Fibroblast of villous mesenchyme (primary cell): ENCODE results near the gene RABGGTA. TPM values are rescaled to one million over a fixed set of nuclear protein-coding genes. Genes with fewer than 3 reads are reported as not detected.

Source experiments
- DNase-seq: peaks from one replicate; pipeline ENCODE4 v3.0.0-alpha.2; 2010; ENCODE audit warnings: low read depth
- H3K4me3 ChIP-seq: 2 replicates; pipeline ENCODE4 v1.5.1; 2011; ENCODE audit warnings: low read depth, mild to moderate bottlenecking, low read length
- total RNA-seq: library from RNA; depleted of rRNA; stranded (reverse); fragments of >200 nt; gene quantifications from 2 replicates; pipeline ENCODE4 v1.2.3, GENCODE V29; 2012
- TF ChIP-seq, protein P1 (sequence below): IDR thresholded peaks from 2 replicates; pipeline ENCODE4 v1.5.1; 2012; ENCODE audit warnings: low read depth, mild to moderate bottlenecking, low read length; ENCODE audit not compliant: insufficient read depth

The RABGGTA gene
- total RNA-seq, 1 donor, result 28.1 TPM

DNA sequence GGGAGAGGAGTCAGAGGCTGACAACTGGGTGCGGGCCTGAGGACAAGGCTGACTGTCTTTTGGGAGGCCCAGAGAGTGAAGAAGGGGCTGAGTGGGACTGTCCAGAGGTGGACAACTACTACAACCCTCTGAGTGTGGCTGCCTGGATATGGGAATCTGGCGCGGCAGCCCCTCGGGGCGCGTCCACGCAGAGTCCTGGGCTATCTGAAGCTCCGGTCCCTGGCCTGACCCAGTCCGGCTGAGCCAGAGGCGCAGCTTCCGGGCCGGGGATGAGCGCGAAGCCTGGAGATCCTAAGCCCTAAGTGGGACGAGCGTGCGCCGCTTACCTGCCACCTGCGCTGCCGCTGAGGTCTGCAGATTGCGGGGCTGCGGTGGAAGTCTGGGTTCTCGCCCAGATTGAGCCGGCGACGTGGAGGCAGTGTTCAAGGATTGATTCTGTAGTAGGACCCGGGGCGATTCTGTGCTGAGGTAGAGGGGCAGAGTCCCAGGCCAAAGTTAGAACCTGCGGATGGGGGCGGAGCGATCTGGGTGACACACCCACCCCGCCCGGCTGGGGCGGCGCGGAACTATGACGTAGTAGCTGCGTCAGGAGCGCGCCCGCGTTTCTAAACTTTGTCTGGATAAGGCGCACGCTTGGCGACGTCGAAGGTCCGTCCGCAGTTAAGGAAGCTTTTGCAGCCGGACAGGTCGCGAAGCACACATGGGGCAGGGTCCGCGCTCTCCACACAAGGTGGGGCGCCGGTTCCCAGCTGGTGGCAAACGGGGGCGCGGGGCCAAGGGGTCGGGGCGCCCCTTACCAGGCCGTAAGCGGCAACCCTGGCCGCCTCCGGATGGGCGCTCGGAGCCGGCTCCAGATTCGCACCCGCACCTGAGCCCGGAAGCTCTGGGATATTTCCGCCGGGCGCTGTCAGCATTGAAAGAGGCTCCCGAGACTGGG, 28.1 kb upstream of the RABGGTA start, which contains the start of the genes DHRS1 and NOP9:
TSS of gene DHRS1 (minus strand) at position 526 of the 937 bp plus-strand sequence. CDS start 674 bp downstream, outside the sequence.
TSS of gene NOP9 (plus strand) at position 596 of the 937 bp plus-strand sequence. CDS start at position 701, 105 bp downstream.
- peak; percentile 92 for DNase-seq
- H3K4me3 ChIP-seq, result peak within 1 kb of the TSS; percentile 96
- TF ChIP-seq, protein P1, sequence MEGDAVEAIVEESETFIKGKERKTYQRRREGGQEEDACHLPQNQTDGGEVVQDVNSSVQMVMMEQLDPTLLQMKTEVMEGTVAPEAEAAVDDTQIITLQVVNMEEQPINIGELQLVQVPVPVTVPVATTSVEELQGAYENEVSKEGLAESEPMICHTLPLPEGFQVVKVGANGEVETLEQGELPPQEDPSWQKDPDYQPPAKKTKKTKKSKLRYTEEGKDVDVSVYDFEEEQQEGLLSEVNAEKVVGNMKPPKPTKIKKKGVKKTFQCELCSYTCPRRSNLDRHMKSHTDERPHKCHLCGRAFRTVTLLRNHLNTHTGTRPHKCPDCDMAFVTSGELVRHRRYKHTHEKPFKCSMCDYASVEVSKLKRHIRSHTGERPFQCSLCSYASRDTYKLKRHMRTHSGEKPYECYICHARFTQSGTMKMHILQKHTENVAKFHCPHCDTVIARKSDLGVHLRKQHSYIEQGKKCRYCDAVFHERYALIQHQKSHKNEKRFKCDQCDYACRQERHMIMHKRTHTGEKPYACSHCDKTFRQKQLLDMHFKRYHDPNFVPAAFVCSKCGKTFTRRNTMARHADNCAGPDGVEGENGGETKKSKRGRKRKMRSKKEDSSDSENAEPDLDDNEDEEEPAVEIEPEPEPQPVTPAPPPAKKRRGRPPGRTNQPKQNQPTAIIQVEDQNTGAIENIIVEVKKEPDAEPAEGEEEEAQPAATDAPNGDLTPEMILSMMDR, result no peak

DNA sequence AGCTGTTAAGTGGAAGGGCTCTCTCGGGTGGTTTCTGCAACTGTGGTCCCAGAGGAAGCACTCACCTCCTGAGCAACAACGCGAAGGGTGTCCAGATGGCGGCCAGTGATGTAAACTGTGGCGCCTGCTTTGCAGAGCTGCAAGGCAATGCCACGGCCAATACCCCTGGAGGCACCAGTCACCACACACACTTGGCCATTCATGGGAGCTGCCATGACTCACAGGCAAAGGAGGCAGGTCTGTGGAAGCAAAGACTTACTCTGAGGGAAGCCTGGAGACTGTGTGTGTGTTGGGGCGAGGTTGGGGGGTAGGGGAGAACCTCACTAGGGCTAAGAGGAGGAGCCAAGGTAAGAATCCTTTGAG, 27.5 kb upstream of the RABGGTA start:
- TF ChIP-seq, protein P1, result no peak
- peak; percentile 36 for DNase-seq
- peak overlapping the region; percentile 96 for H3K4me3 ChIP-seq

DNA sequence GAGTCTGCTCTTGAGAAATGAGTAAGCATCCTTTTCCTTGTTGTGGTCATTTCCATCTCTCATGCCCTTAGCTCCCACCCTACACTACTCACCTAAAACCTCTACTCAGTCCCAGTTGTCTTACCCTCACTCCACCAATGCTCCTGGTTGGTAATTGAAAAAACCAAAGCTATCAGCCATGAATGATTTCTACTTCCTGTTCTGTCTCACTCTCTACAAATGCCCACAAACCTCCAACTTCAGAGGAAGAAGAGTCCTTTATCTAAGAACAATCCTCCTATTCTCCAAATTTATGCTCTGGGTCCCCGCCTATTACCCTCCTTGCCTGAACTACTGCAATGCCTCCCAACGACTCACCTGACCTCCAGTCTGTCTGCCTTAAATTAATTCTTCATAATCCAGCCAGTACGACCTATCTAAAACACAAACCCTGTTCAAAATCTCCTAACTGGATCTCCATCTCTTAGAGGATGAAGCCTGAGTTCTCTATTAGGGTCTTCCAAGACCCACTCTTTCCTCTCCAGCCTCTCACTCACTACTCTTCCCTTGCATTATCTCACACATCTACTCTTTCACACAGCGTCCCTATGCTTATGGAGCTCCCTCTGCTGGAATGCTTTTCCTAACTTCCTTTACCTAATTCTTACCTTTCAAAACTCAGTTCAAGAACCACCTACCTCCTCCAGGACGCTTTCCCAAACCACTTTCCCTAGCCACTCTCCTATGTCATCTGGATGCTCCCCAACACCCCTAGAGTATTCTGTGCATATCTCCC, 26.0 kb upstream of the RABGGTA start:
- TF ChIP-seq, protein P1, result peak; percentile 46
- no peak for DNase-seq
- H3K4me3 ChIP-seq, result no peak overlapping the region

DNA sequence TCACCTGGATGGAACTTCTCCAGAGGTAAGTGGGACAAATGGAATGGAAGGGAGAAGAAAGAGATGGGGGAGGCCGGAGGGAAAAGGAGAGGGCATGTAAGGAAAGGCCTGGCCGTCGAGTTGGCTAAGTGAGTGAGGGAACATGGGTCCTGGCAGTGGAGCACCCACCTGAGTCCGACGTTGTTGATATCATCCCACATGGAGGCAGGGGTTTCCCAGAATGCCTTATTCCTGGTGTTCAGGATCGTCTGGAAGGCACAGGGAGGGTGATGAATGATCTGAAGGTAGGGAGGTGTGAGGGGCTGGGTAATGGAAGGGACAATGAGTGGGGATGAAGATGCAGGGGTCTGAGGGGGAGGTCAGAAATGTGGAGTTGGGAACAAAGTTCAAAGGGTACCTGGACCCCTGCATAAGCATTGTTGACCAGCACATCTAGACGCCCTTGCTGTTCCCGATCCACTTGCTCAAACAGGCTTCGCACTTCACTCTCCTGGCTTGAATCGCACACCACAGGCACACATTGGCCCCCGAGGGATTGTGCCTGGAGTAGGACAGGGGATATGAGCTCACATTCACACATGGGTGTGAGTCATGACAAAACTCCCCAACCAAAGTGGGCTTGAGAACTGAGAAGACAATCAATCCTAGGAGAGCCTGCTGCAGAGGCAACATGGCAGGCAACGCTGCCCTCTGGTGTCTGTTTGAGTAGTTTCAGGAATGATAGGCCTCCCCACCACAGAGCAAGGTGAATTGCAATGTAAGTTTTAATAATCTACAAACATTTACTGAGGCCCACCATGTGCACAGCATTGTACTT, 25.2 kb upstream of the RABGGTA start:
- no peak overlapping the region for H3K4me3 ChIP-seq
- peak; percentile 84 for DNase-seq
- TF ChIP-seq, protein P1, result peak; percentile 80

DNA sequence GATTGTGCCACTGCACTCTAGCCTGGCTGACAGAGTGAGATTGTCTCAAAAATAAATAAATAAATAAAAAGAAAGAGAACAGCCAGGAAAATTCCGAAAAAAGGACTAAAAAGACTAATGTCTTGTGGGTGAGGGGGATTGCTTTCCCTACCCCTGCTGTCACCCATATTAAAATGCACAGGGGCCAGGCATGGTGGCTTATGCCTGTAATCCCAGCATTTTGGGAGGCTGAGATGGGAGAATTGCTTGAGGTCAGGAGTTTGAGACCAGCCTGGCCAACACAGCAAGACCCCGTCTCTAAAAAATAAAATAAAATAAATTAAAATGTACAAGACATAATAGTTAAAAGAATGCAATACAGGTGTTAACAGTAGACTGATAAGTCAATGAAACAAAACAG, 22.1 kb upstream of the RABGGTA start:
- H3K4me3 ChIP-seq, result no peak overlapping the region
- TF ChIP-seq, protein P1, result no peak

More for the DNA sequence above, 22.1 kb upstream of the RABGGTA start:
- no peak for DNase-seq
